SIG-M5 treated with dmso at 0.1 percent for 504 hours (cell line): ENCODE data around the gene MR1.

ENCODE experiments used
- DNase-seq: peaks from one replicate; lab custom pipeline; 2025; ENCODE audit not compliant: unreplicated experiment; lab: John Stamatoyannopoulos, UW

The MR1 gene

GRCh38 chr1:181105134-181106021, 71.6 kb downstream of the MR1 start:
- peak; percentile 90 for DNase-seq

- DNase-seq, result no peak
These were observed 72.2 kb downstream of the MR1 start for GRCh38 chr1:181106022-181106312.

- no peak for DNase-seq
These were observed 72.7 kb downstream of the MR1 start for GRCh38 chr1:181106479-181106878.

- no peak for DNase-seq
These were observed 73.9 kb downstream of the MR1 start for GRCh38 chr1:181107711-181108110.

- no peak for DNase-seq
These were observed 74.6 kb downstream of the MR1 start for GRCh38 chr1:181108304-181108867.

DNA sequence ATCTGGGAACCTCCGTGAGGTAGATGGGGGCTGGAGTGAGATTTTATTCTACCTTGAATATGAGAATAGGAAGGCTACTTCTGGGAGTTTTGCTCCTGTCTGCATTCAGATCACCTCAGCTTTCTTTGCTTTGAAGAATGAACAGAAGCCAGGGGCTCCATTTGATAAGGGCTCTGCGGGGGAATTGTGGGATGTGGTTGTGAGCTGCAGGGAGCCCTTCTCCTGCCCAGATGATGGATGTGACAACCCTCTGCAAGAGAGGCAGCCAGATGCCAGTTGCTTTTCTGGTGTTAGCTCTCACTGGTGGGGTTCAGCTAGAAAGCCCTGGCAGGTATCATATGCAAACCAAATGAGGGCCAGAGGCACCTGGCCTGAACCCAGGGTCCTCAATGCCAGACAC, 76.2 kb downstream of the MR1 start:
- DNase-seq, result no peak
